ENCODE results near the gene TGFBR1.

DNA sequence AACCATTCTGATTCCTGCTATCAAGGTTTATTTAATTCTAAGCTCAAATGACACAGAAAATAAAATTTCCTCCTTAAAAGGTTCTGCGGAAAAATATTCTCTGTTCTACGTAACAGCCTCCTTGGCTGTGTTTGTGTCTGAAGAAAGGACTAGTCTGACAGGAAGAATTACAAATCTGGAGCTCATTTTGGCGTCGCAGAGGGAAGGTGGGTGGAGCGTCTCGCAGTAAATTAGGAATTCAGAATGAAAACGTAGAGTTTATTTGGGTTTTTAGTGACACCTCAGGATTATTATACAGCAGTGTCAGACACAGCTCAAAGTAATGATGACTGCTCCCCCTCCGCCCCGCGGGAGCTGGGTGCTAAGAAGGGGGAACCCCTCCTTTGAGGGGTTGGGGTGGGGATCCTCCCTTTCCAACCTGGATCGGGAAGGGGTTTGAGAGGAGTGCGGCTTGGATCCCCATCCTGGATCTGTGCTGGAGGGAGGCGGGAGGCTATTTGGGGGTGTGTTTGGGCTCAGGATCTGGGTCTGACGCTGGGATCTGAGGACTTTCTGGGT lies 933 bp upstream of the TGFBR1 start:
- TF ChIP-seq POLR2A (IDR thresholded peaks at IDR 0.05) = no peak
- TF ChIP-seq, protein P1, sequence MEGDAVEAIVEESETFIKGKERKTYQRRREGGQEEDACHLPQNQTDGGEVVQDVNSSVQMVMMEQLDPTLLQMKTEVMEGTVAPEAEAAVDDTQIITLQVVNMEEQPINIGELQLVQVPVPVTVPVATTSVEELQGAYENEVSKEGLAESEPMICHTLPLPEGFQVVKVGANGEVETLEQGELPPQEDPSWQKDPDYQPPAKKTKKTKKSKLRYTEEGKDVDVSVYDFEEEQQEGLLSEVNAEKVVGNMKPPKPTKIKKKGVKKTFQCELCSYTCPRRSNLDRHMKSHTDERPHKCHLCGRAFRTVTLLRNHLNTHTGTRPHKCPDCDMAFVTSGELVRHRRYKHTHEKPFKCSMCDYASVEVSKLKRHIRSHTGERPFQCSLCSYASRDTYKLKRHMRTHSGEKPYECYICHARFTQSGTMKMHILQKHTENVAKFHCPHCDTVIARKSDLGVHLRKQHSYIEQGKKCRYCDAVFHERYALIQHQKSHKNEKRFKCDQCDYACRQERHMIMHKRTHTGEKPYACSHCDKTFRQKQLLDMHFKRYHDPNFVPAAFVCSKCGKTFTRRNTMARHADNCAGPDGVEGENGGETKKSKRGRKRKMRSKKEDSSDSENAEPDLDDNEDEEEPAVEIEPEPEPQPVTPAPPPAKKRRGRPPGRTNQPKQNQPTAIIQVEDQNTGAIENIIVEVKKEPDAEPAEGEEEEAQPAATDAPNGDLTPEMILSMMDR (IDR thresholded peaks at IDR 0.05) = no peak
